Smooth muscle cell (in vitro differentiated cells): ENCODE data around the gene BICDL2. TPM values are rescaled to one million over a fixed set of nuclear protein-coding genes. Genes with fewer than 3 reads are reported as not detected.

Experiments used
- DNase-seq: peaks from one replicate; lab custom pipeline; 2025; ENCODE audit not compliant: unreplicated experiment; lab: John Stamatoyannopoulos, UW
- H2AFZ ChIP-seq: fragments of 200-600 bp; sonication (generic); 2 replicates; pipeline ENCODE4 v1.6.0; 2016; ENCODE audit warnings: antibody characterized with exemption, low read depth, mild to moderate bottlenecking
- H3F3A ChIP-seq: fragments of 200-600 bp; sonication (generic); 2 replicates; pipeline ENCODE4 v1.6.0; 2017; ENCODE audit warnings: antibody characterized with exemption, low read depth
- H3K27ac ChIP-seq: fragments of 200-600 bp; sonication (generic); 2 replicates; pipeline ENCODE4 v1.5.1; 2016; ENCODE audit warnings: low read depth, mild to moderate bottlenecking
- H3K27me3 ChIP-seq: fragments of 200-600 bp; sonication (generic); 2 replicates; pipeline ENCODE4 v1.6.1; 2016; ENCODE audit warnings: low read depth, mild to moderate bottlenecking
- H3K36me3 ChIP-seq: fragments of 200-600 bp; sonication (generic); 2 replicates; pipeline ENCODE4 v1.5.1; 2016; ENCODE audit warnings: low read depth
- H3K4me1 ChIP-seq: fragments of 200-600 bp; sonication (generic); 2 replicates; pipeline ENCODE4 v1.5.1; 2016; ENCODE audit warnings: low read depth
- H3K4me2 ChIP-seq: fragments of 200-600 bp; sonication (generic); 2 replicates; pipeline ENCODE4 v1.6.0; 2016; ENCODE audit warnings: mild to moderate bottlenecking
- H3K4me3 ChIP-seq: fragments of 200-600 bp; sonication (generic); 2 replicates; pipeline ENCODE4 v1.5.1; 2016; ENCODE audit warnings: mild to moderate bottlenecking
- H3K79me2 ChIP-seq: fragments of 200-600 bp; sonication (generic); 2 replicates; pipeline ENCODE4 v1.6.0; 2016; ENCODE audit warnings: low read depth, mild to moderate bottlenecking
- H3K9ac ChIP-seq: fragments of 200-600 bp; sonication (generic); 2 replicates; pipeline ENCODE4 v1.6.0; 2016; ENCODE audit warnings: low read depth
- H3K9me3 ChIP-seq: fragments of 200-600 bp; sonication (generic); replicated peaks from 2 replicates; pipeline ENCODE4 v1.5.1; 2016; ENCODE audit warnings: low read depth
- H4K20me1 ChIP-seq: fragments of 200-600 bp; sonication (generic); 2 replicates; pipeline ENCODE4 v1.6.0; 2016; ENCODE audit warnings: low read depth
- WGBS: methylation state at CpG from one replicate; pipeline ENCODE4 v1.1.7; 2016; ENCODE audit warnings: low lambda C conversion rate; 5-methylcytosine and 5-hydroxymethylcytosine counted together
- polyA plus RNA-seq: library from polyadenylated mRNA; unstranded; fragments of >200 nt; fragmentation: Nextera tagmentation; extraction: Ambion mirVana; gene quantifications from 2 replicates; pipeline ENCODE4 v1.2.1, GENCODE V29; 2016
- total RNA-seq: library from RNA; depleted of rRNA; stranded (reverse); fragments of >200 nt; gene quantifications from 2 replicates; pipeline ENCODE4 v1.2.3, GENCODE V29; 2014
- TF ChIP-seq, protein P1 (sequence below): fragments of 200-600 bp; sonication (generic); IDR thresholded peaks from 2 replicates; pipeline ENCODE4 v1.5.1; 2017; ENCODE audit warnings: borderline replicate concordance, mild to moderate bottlenecking, antibody characterized with exemption; ENCODE audit not compliant: insufficient read depth, poor library complexity, severe bottlenecking

Gene BICDL2
- total and polyA plus RNA-seq, 2 experiments from 2014 or later = 0.86 to 1.5 TPM

DNA sequence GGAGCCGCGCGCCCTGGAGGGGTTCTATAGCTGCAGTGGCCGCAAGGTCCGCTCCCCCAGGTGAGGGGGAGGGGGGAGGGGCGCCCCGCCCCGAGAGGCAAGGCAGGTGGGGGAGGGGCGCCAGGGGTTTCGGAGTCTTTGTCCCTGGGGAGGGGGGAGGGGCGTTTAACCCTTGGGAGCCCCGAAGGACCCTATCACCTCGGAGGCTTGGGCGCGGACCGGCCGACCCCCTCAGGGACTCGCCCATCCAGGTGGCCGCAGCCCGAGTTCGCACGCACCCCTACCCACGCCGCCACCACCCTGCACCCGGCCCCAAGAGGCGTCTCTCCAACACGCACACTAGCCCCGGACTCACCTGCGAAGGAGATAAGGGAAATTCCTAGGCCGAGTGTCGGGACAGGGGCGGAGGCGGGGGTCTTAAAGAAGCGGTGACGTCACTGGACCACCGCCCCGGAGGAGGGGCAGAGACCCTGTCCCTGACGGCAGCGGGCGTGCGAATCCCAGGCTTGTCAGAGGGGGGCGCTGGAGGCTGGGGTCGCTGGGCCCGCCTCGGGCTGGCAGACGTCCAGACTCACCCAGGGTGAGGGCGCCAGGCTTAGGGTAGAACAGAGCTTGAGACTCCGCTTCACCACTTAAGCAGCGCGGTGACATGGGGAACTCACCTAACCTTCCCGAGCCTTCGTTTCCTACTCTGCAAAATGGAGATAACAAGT, 18.8 kb downstream of the BICDL2 start, which contains the start of gene CLDN6:
Gene CLDN6, minus strand, starts transcription at position 390 of the 713 bp plus-strand sequence. CDS start 2,162 bp downstream, outside the sequence.
- H3K4me2 ChIP-seq = peak within 1 kb of the TSS; percentile 77
- H3K4me3 ChIP-seq = peak within 1 kb of the TSS; percentile 43
- peaks cover 20% of the 10 kb centered on the region for H3K4me1 ChIP-seq
- H3F3A ChIP-seq = peaks cover 16% of the 10 kb centered on the region
- H3K9ac ChIP-seq = peak within 1 kb of the TSS; percentile 50
- H3K27ac ChIP-seq = peak within 1 kb of the TSS; percentile 40
- no peaks in the 10 kb centered on the region for H3K79me2 ChIP-seq
- peaks cover 10% of the 10 kb centered on the region for H4K20me1 ChIP-seq
- 3% methylated on average over 37 of the region's 52 CpGs for WGBS
- peaks cover 16% of the 10 kb centered on the region for H3K27me3 ChIP-seq
- no peaks in the 10 kb centered on the region for H3K36me3 ChIP-seq
- no peak within 1 kb of the TSS for H2AFZ ChIP-seq
- DNase-seq = no peak
- no peaks in the 10 kb centered on the region for H3K9me3 ChIP-seq
- TF ChIP-seq, protein P1, sequence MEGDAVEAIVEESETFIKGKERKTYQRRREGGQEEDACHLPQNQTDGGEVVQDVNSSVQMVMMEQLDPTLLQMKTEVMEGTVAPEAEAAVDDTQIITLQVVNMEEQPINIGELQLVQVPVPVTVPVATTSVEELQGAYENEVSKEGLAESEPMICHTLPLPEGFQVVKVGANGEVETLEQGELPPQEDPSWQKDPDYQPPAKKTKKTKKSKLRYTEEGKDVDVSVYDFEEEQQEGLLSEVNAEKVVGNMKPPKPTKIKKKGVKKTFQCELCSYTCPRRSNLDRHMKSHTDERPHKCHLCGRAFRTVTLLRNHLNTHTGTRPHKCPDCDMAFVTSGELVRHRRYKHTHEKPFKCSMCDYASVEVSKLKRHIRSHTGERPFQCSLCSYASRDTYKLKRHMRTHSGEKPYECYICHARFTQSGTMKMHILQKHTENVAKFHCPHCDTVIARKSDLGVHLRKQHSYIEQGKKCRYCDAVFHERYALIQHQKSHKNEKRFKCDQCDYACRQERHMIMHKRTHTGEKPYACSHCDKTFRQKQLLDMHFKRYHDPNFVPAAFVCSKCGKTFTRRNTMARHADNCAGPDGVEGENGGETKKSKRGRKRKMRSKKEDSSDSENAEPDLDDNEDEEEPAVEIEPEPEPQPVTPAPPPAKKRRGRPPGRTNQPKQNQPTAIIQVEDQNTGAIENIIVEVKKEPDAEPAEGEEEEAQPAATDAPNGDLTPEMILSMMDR = peak; percentile 39

- Histone ChIP-seq H3K27me3 (peaks cover 22% of the 10 kb centered on the region), H3K79me2 (no peaks in the 10 kb centered on the region), H4K20me1 (peaks cover 10% of the 10 kb centered on the region), H3K27ac (peak overlapping the region; percentile 40), H3K9ac (peak overlapping the region; percentile 21), H2AFZ (no peak overlapping the region), H3K4me2 (peak overlapping the region; percentile 77), H3K36me3 (no peaks in the 10 kb centered on the region), H3K4me3 (peak overlapping the region; percentile 43), H3K9me3 (no peaks in the 10 kb centered on the region), H3K4me1 (peaks cover 20% of the 10 kb centered on the region), H3F3A (peaks cover 16% of the 10 kb centered on the region)
- 20% methylated on average over 20 of the region's 20 CpGs for WGBS
- TF ChIP-seq, protein P1 = no peak
- DNase-seq = no peak
Observed at GRCh38 chr16:3017344-3017743, 19.4 kb downstream of the BICDL2 start.

DNA sequence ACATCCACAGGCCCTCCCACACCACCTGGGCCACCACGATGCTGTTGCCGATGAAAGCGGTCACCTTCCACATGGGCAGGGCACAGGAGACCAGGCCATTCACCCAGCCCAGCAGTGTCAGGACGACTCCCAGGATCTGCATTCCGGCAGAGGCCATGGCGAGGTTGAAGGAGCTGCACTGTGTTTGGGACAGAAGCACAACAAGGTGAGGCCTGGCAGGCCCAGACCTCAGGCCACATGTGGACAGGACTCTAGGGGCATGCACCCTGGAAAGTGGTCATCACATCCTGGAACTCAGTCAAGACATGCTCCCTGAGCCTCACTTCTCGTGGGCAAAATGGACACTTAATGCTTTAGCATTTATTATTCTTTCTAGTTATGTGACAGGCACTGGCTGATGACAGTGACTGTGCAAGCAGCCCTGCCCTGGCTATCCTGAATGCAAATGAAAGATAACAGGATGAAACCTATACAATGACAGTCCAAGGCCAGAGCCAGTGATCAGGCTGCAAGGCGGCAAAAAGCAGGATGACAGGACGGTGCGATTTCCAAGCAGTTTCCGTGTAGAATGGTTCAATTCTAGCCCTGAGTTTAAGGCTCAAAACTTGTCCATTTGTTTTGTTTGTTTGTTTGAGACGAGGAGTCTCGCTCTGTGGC, 20.8 kb downstream of the BICDL2 start:
- Histone ChIP-seq H4K20me1 (peaks cover 5% of the 10 kb centered on the region), H3K4me3 (no peak overlapping the region), H3K4me2 (no peak overlapping the region), H3K4me1 (peaks cover 20% of the 10 kb centered on the region), H3K9me3 (no peaks in the 10 kb centered on the region), H3K9ac (no peak overlapping the region), H3K79me2 (no peaks in the 10 kb centered on the region), H3F3A (peaks cover 16% of the 10 kb centered on the region), H3K27ac (no peak overlapping the region), H3K27me3 (peaks cover 34% of the 10 kb centered on the region), H2AFZ (no peak overlapping the region), H3K36me3 (no peaks in the 10 kb centered on the region)
- no peak for DNase-seq
- TF ChIP-seq, protein P1 = no peak
- 77% methylated on average over 13 of the region's 13 CpGs for WGBS
